Stimulated activated CD8-positive, alpha-beta memory T cell treated with anti-CD3 and anti-CD28 coated beads, Interleukin-12 subunit alpha, Interleukin-12 subunit beta, amount 100 ng/mL, for 24 hours (primary cell): Measurements from ENCODE around the gene TUBG2.
"Not testable (repeated sequence)": the region's sequence is repeated elsewhere in the genome, so short reads cannot be mapped to it uniquely, and the experiment has no call there.

Source experiments
- DNase-seq: peaks from one replicate; pipeline ENCODE4 v3.0.0-alpha.2; 2020; ENCODE audit errors: extremely low read depth

TUBG2 gene

DNA sequence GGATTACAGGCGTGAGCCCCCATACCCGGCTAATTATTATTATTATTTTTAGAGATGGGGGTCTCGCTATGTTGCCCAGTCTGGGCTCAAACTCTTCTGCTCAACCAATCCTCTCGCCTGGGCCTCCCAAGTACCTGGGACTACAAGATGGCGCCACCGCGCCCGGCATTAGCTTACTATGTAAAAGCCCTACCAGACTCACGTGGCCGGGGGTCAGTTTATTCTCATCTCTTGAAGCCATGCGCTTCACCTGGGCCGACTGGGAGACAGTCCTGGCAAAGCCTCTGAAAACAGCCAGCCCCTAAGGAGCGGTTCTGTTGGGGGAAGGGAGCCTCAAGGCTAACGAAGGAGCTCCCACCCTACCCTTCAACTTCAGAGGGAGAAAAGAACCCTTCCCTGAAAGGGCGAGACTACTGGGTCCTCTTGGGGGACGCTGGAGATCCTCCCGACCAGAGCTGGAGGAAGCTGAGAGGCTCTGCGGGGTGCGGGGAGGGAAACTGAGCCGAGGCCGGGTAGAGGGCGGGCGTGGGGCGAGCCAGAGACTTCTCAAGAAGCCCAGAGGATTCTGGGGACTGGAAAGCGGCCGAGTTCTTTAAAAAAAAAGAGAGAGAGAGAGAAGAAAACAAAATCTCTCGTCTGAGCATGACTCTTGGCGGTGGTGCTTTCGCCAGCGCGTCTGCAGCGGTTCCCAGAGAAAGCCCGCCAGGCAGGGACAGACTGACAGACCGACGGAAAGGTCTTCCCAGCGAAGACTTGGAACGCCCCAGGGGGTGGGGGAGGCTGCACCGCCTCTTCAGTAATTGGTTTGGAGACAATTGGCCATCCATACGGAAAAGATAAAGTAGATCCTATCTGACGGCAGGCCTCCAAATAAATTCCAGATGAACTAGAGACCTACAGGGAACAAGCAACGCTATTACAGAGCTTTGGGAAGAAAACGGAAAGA is 5.6 kb upstream of the TUBG2 start:
- DNase-seq = no peak

DNA sequence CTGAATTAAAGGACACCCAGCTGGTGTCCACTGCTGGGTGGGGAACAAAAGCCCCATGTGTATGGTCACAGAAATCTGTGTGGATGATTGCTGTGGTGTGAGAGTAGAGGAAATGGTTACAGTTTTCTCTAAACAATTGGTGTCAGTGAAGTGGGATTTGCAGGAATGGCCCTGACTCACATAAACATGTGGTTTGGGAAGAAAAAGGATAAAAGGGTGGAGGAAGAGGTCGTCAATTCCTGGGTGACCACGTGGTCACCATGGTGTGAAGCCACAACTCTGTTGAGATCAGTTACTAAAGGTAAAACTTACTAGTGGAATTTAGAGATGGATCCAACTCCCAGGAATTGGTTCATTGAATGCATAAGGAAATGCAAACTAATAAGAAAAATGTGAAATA is 3.6 kb upstream of the TUBG2 start:
- no peak for DNase-seq

DNA sequence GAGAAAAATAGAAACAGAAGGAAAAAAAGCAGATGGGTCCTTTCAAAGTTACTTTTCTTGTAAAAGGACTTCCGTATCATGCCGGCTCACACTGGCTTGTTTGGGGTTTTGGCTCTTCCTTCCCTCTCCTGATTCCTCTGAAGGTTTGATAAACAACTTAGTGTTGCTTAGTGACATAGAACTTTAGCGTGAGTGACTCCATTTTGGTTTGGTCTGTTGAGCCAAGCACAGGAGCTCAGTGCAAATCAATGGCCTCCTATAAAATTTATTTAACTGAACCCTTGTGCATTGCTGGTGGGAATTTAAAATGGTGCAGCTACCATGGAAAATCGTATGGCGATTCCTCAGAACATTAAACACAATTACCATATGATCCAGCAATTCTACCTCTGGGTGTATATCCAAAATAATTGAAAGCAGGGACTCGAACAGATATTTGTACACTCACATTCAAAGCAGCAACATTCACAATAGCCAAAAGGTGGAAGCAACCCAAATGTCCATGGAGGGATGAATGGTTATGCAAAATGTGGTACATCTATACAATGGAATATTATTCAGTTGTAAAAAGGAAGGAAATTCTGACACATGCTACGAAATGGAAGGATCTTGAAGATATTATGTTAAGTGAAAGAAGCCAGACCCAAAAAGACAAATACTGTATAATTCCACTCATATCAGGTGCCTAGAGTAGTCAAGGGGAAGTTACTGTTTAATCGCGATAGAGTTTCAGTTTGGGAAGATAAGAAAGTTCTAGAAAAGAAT is 1.1 kb upstream of the TUBG2 start:
- no peak for DNase-seq

DNA sequence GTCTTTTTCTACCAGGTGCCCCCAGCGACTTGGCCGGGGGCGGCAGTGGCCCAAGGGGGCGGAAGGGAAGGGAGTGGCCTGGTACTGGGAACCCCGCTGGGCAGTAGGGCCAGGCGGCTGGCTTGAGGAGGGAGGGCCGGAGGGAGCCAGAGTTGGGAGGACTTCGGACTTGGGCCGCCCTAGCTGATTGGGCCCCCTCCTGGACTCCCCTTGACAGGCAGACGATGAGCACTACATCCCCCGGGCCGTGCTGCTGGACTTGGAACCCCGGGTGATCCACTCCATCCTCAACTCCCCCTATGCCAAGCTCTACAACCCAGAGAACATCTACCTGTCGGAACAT is 819 bp downstream of the TUBG2 start:
- not testable (repeated sequence) for DNase-seq

- DNase-seq = no peak
These were observed 1.7 kb downstream of the TUBG2 start for GRCh38 chr17:42660692-42661345.

DNA sequence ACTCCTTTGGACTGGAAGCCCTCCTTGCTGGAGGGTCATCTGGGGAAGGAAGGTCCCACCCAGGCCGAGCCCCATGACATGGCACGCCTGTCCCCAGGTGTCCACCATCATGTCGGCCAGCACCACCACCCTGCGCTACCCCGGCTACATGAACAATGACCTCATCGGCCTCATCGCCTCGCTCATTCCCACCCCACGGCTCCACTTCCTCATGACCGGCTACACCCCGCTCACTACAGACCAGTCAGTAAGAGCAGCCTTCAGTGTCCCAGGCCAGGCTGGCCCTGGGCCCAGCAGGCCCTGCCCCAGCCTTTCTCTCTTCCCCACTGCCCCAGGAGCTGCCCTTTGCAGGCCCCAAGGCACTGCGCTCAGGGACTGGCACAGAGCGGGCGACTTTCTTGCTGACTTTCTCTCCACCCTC is 6.5 kb downstream of the TUBG2 start:
- no peak for DNase-seq

DNA sequence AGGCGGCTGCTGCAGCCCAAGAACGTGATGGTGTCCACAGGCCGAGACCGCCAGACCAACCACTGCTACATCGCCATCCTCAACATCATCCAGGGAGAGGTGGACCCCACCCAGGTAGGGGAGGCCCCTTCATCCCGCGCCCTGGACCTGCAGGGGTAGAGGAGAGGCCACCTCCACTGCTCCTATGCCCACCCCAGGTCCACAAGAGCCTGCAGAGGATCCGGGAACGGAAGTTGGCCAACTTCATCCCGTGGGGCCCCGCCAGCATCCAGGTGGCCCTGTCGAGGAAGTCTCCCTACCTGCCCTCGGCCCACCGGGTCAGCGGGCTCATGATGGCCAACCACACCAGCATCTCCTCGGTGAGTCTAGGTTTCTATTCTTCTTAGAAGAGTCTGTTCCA is 7.0 kb downstream of the TUBG2 start:
- not testable (repeated sequence) for DNase-seq

DNA sequence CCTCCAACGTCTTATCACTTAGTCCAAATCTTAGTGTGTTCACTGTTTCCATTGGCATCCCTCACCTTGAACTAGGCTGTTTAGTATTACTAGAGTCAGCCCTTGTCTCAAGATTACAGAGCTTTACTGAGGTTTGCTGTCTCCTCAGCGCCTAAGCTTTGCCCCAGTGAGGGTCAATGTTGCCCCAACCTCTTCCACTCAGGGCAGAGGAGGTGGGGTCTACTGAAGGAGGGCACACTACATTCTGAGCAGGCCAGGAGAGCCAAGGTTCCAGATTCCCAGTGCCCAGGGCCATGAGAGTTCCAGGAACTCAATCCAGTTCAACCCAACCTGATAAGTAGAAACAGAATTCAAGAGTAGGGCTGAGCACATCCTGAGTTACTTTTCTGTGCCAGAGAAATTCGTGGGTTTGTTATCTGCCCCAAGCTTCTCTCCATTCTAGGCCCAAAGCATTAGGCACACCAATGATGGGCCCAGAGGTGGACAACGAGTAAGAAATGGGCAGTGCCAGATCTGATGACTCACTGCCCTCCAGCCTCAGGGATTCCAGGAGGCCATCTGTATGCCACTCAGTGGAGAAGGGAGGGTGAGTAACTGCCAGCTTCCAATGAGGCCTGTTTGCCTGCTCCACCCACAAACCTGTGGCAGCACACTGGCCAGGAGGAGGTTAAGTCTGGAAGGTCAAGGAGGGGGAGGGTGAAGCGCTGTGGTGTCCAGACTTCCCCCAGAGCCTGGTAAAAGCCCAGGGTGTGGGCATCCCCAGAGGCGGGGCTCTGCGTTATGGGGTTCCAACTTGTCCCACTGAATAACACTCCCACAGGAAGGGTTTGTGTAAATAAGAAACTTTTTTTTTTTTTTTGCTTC is 8.2 kb downstream of the TUBG2 start:
- no peak for DNase-seq

DNA sequence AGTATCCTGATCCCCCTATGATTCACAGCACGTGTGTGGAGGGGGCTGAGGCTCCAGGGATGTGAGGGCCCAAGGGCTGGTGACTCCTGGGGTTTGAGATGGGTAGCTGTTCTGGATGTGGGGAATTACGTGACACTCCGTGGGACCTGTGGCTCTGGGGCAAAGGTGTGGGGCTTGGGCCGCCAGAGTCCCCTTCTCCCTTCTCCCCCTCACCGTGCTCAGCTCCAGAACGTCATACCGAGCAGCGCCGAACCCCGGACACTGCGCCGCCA is 10.6 kb downstream of the TUBG2 start:
- no peak for DNase-seq

- no peak for DNase-seq
These were observed 11.1 kb downstream of the TUBG2 start for GRCh38 chr17:42669977-42670788.

DNA sequence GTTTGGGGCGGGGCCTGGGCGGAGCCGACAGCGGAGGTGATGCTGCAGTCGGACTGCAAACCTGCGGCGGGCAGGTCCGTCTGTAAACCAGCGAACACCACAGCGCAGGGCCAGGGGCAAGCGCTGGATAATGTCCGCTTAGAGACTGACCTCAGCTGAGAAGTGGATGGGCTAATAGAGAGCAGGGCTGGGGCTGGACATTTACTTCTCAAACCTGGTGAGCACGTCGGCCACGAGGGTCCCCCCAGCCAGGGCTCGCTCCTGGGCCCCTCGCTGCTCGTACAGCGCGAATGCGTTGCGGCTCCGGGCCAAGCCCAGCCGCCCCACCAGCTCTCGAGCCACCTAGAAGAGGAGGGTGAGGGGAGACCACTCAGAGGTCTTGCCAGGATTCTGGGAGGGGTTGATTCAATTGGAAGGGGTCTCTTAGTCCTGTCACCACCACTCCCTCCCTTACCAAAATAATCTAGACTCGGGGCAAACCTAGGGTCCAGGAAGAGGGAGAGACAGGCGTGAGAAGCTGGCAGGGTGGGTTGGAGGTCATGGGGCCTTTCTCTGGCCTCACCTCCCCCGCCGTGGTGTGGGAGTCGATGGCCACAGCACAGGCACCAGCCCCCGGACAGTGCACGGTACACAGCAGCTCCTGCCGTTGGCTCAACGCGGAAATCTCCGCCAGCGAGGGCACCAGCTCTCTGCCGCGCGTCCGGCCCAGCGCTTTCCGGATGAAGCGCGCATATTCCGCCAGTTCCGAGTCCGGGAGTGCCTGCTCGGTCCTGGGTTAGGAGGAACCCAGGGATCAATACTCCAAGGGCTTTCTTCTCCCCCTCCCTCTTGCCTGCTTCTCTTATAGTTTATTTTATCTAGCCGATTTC is 11.9 kb downstream of the TUBG2 start:
- DNase-seq = no peak

DNA sequence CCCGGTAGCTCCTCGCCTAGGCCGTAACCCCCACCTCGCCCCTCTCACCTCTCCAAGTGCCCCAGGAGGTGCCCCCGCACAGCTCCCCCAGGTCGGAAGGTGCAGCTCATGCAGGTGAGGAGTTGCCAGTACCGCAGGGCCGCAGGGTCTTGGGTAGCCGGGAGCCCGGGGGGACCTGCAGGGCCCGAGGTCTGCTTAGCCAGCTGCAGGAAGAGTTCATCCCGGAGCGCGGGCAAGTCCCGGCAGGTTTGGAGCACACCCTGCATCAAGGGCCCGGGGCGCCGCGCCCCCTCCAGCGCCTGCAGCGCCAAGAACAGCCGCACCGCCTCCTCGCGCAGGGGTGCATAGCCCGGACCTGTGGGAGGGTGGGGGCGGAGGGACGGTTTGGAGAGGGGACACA is 13.0 kb downstream of the TUBG2 start:
- no peak for DNase-seq

DNA sequence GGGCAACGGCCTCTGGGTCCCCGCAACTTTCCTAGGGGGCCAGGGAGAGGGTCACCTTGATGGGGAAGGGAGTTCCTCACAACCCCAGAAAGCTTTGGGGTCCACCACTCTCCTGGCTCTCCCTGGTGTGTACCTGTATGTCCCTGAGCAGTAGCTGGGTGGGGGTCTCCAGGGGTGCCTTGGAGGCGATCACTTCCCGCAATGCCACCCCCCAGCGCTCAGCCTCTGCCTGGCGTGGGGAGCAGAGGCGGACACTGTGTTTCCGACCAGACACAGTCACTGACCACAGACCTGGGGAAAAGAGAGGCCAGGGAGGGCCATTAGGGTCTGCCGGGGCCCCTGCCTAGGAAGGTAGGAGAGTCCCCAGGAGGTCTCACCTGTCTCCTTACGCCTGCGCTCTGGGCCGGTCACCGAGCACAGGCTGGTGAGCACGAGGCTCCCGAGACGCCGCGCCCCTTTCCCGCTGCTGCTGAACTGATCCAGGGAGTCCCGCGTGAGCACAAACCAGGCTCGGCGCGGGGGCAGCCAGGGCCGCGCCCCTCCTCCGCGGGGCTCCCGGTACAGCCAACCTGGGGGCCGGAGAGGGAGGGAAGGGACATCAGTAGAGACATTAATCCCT is 14.3 kb downstream of the TUBG2 start:
- no peak for DNase-seq

DNA sequence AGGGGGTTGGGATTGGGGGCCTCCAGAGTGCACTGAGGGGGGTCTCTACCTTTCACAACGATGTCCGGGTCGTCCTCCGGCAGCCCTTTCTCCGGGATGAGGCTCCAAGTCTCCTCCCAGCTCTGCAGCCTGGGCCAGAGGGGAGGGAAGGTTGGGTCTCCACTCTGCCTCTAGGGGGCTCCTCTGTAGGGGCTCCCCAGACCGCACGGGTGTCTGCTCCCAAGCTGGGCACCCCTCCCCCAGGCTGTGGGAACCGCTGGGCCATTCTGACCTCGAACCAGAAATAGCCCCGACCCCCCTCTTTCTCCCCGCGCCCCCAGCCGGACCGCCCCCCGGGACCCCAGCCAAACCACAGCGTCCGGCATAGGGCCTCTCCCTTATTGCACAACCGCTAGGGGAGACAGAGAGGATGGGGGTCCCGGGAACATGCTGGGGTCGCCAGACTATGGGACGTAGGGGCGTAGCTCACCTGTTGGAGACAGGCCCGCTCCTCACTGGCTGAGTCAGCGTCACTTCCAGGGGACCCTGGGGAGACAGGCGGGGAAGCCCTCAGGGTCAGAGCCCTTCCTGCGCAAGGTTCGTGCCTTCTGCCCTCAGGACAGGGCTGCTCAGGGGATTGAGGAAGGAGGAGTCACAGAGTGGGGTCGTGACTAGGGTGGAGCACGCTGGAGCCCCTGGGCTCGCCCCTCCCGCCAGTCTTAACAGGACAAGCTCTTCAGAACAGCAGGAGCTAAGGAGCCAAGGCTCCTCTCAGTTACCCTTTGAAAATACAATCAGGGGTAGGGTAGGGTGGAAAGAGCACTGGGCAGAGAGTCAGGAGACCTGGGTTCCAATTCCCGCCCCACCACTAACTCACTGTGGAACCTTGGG is 15.0 kb downstream of the TUBG2 start:
- no peak for DNase-seq

DNA sequence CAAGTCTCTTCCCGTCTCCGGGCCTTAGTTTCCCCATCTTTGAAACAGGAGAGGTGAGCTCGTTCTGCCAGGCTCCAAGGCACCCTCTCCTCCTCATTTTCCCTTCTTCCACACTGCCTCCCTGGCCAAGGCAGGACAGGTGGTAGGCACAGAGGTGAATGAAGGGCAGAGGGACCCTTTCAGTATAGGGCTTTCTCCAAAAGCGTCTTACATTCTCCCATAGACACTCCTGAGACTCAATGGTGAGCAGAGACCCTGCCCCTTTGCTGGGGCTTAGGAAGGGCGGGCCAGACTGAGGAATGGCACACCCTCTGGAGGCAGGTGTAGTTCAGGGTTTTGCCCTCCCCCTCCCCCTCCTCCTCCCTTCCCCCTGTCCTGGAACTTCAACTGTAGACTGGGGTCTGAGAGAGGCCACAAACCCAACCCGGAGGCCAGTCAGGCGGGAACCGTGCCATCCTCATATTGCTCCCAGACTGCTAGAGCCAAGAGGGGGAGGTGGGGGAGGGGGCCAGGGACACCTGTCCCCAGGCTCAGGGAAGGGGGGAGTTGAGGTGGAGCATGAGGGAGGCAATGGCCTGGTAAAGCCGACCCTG is 15.8 kb downstream of the TUBG2 start:
- no peak for DNase-seq

- DNase-seq = no peak
These were observed 16.4 kb downstream of the TUBG2 start for GRCh38 chr17:42675348-42675964.

DNA sequence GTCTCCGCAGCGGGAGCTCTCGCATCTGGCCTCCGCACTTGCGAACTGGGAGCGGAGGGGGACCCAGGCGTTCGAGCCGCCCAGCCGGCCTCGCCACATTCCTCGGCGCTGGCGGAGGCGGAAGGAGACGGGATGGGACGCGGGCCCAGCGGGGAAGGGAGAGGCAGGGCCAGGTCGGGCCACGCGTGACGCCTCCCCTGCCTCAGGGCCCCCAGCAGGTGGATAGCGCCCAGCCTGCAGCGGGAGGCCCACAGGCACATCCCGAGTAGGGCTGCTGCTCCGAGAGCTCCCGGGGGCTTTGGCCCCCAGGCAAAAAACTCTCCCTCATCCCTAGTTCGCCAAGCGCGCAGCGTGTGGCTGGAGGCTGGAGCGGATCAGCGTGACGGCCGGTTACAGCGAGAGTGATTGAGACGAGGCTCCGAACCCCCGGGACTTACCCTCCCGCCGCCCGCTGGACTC is 16.9 kb downstream of the TUBG2 start:
- no peak for DNase-seq
